Thyroid gland (tissue), 4 donors: ENCODE measurements around the gene HS3ST3A1.

Experiments
- POLR2A ChIP-seq, 2 donors: fragments of 450-650 bp; IDR thresholded peaks; one replicate each; pipeline ENCODE4 v1.6.1; 2017; ENCODE audit warnings: antibody characterized with exemption in 2 of 2, mild to moderate bottlenecking in 2 of 2, moderate library complexity in 1 of 2
- TF ChIP-seq, protein P1 (sequence below), 6 experiments: fragments of 200-600 bp in 3 of 6; fragments of 450-650 bp in 3 of 6; sonication (generic) in 3 of 6; IDR thresholded peaks; one replicate each; pipeline ENCODE4 v1.5.1; 2016 to 2019; ENCODE audit warnings: antibody characterized with exemption in 6 of 6, mild to moderate bottlenecking in 2 of 6, inconsistent platforms in 1 of 6, moderate library complexity in 1 of 6

DNA sequence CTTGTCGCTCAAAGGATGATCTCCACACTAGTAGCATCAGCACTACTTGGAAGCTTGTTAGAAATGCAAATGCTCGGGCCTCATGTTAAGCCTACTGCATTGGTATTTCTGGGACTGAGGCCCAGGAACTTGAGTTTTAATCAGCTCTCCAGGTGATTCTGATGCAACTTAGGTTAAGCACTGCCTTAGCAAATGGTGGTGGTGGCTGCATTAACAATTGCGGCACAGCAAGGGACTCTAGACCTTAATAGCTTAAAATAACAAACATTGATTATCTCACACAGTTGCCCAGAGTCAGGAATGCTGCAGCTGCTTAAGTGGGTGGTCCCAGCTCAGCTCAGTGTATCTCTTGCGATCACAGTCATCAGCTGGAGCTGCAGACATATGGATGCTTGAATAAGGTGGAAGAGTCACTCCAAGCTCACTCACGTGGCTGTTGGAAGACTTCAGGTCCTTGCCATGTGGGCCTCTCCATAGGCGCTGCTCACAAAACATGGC lies 25.8 kb downstream of the HS3ST3A1 start:
- TF ChIP-seq, protein P1, sequence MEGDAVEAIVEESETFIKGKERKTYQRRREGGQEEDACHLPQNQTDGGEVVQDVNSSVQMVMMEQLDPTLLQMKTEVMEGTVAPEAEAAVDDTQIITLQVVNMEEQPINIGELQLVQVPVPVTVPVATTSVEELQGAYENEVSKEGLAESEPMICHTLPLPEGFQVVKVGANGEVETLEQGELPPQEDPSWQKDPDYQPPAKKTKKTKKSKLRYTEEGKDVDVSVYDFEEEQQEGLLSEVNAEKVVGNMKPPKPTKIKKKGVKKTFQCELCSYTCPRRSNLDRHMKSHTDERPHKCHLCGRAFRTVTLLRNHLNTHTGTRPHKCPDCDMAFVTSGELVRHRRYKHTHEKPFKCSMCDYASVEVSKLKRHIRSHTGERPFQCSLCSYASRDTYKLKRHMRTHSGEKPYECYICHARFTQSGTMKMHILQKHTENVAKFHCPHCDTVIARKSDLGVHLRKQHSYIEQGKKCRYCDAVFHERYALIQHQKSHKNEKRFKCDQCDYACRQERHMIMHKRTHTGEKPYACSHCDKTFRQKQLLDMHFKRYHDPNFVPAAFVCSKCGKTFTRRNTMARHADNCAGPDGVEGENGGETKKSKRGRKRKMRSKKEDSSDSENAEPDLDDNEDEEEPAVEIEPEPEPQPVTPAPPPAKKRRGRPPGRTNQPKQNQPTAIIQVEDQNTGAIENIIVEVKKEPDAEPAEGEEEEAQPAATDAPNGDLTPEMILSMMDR (IDR thresholded peaks at IDR 0.05), result no peak
- TF ChIP-seq POLR2A (IDR thresholded peaks at IDR 0.05), result no peak
